HCT116 (cell line): ENCODE results near the gene NPFF. TPM values are rescaled to one million over a fixed set of nuclear protein-coding genes. Genes with fewer than 3 reads are reported as not detected.

Experiments
- CBX3 ChIP-seq: IDR thresholded peaks from 2 replicates; pipeline ENCODE4 v1.6.1; 2012; ENCODE audit warnings: low read depth
- CEBPB ChIP-seq: IDR thresholded peaks from 2 replicates; pipeline ENCODE4 v1.6.1; 2012; ENCODE audit warnings: low read depth
- EZH2phosphoT487 ChIP-seq: fragments of 200-600 bp; IDR thresholded peaks from 2 replicates; pipeline ENCODE4 v1.6.1; 2018; ENCODE audit warnings: antibody characterized with exemption, borderline replicate concordance
- JUND ChIP-seq: IDR thresholded peaks from 2 replicates; pipeline ENCODE4 v1.6.1; 2012
- POLR2A ChIP-seq: IDR thresholded peaks from 2 replicates; pipeline ENCODE4 v1.7.0; 2011; ENCODE audit warnings: borderline replicate concordance; ENCODE audit not compliant: insufficient read depth, insufficient read length; ENCODE audit errors: extremely low read depth
- RAD21 ChIP-seq: IDR thresholded peaks from 2 replicates; pipeline ENCODE4 v1.6.1; 2012; ENCODE audit warnings: low read depth, mild to moderate bottlenecking
- REST ChIP-seq: IDR thresholded peaks from 2 replicates; pipeline ENCODE4 v1.6.1; 2012; ENCODE audit warnings: low read depth
- SP1 ChIP-seq: IDR thresholded peaks from 2 replicates; pipeline ENCODE4 v1.6.1; 2012; ENCODE audit warnings: low read depth
- ZBTB33 ChIP-seq: IDR thresholded peaks from 2 replicates; pipeline ENCODE4 v1.6.1; 2011; ENCODE audit warnings: mild to moderate bottlenecking, low read length, moderate library complexity; ENCODE audit not compliant: insufficient replicate concordance; ENCODE audit errors: extremely low read depth
- ZNF274 ChIP-seq: fragments of 200-500 bp; sonication (Bioruptor generic); IDR thresholded peaks from 2 replicates; pipeline ENCODE4 v1.6.1; 2014; ENCODE audit warnings: mild to moderate bottlenecking, low read depth, low read length, inconsistent platforms
- total RNA-seq: library from RNA; stranded (reverse); gene quantifications from one replicate; pipeline ENCODE4 v1.2.1, GENCODE V29; 2021; ENCODE audit not compliant: unreplicated experiment

The NPFF gene
- total RNA-seq, 1 experiment from 2014 or later = not detected

- no peak for TF ChIP-seq REST
- no peak for TF ChIP-seq JUND
- TF ChIP-seq CBX3 = no peak
- no peak for TF ChIP-seq ZBTB33
- no peak for TF ChIP-seq CEBPB
- TF ChIP-seq EZH2phosphoT487 = no peak
- TF ChIP-seq ZNF274 = no peak
- TF ChIP-seq SP1 = no peak
- TF ChIP-seq POLR2A = no peak
- no peak for TF ChIP-seq RAD21
Observed at GRCh38 chr12:53513712-53514410, 6.6 kb upstream of the NPFF start (continued).
